ENCODE data around the gene LRRC74A. TPM values are rescaled to one million over a fixed set of nuclear protein-coding genes. Genes with fewer than 3 reads are reported as not detected.

The LRRC74A gene
- total and polyA plus RNA-seq, 10 of the 15 experiments (the other 5 are each of a cell fraction or from before 2014, with no cell fraction given): not detected

- TF ChIP-seq ELK1 (IDR thresholded peaks at IDR 0.05; ENCODE audit: low read depth, low read length): no peak
- TF ChIP-seq FOS (IDR thresholded peaks at IDR 0.05; ENCODE audit: borderline replicate concordance, extremely low read depth, insufficient read length): no peak
- 0 out of 2 replicates have a peak, but pooled peaks have one; percentile 19 for TF ChIP-seq ATF7 (IDR thresholded peaks at IDR 0.05; ENCODE audit: low read depth)
- TF ChIP-seq JUNB (IDR thresholded peaks at IDR 0.05): peak; percentile 44
- TF ChIP-seq HSF1 (IDR thresholded peaks at IDR 0.05; ENCODE audit: low read depth, low read length): no peak
- no peak for TF ChIP-seq SIX5 (IDR thresholded peaks at IDR 0.05; ENCODE audit: low read depth, low read length, severe bottlenecking)
- no peak for TF ChIP-seq BHLHE40 (IDR thresholded peaks at IDR 0.05; ENCODE audit: borderline replicate concordance in 1 of 2, low read depth in 2 of 2, low read length in 1 of 2)
- TF ChIP-seq IRF4 (IDR thresholded peaks at IDR 0.05; ENCODE audit: low read depth, low read length): no peak
- TF ChIP-seq ESRRA (IDR thresholded peaks at IDR 0.05; ENCODE audit: low read length): no peak
- no peak for TF ChIP-seq HDAC2 (IDR thresholded peaks at IDR 0.05)
- TF ChIP-seq NFIC (IDR thresholded peaks at IDR 0.05; ENCODE audit: low read depth, low read length): peak; percentile 54; the same call in 1 of the 2 replicates
- TF ChIP-seq HCFC1 (IDR thresholded peaks at IDR 0.05; ENCODE audit: low read length): no peak
- no peak for TF ChIP-seq EP300 (IDR thresholded peaks at IDR 0.05; ENCODE audit: borderline replicate concordance in 1 of 2, control insufficient read depth in 1 of 2, low read depth in 2 of 2, low read length in 2 of 2)
These were observed 5.5 kb upstream of the LRRC74A start (continued) for GRCh38 chr14:76820700-76821099.
